GM21390 (cell line): ENCODE results near the gene FAM81A.

ENCODE experiments used
- ATAC-seq: cut with Tn5 transposase; IDR thresholded peaks from one replicate; pipeline ENCODE4 v1.9.1; 2021; ENCODE audit not compliant: unreplicated experiment

Gene FAM81A

DNA sequence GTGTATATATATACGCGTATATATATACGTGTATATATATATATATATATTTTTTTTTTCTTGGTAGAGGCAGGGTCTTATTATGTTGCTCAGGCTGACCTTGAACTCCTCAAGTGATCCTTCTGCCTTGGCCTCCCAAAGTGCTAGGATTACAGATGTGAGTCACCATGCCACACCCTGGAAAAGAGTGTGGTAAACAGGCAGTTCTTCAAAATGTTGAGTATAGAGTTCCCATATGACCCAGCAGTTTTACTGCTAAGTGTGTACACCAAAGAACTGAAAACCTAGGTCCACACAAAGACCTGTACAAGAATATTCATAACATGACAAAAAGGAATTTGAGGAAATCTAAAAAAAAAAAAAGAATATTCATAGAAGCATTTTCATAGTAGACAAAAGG lies 101.8 kb downstream of the FAM81A start:
- no peak for ATAC-seq

DNA sequence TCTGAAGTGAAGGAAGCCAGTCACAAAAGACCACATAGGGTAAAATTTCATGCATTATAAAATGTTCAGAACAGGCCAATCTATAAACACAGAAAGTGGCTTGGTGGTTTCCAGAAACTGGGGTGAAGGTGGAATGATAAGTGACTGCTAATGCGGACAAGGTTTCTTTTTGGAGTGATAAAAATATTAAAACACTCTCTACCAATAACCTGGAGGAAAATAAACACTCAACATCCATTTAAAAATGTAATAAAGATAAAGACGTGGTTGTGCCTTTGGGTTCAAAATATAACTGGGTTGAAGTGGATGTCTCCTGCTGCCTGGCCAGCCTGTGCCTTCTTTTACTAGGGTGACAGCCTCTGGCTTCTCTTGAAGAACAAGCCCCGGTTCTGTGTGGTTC lies 102.7 kb downstream of the FAM81A start:
- no peak for ATAC-seq

DNA sequence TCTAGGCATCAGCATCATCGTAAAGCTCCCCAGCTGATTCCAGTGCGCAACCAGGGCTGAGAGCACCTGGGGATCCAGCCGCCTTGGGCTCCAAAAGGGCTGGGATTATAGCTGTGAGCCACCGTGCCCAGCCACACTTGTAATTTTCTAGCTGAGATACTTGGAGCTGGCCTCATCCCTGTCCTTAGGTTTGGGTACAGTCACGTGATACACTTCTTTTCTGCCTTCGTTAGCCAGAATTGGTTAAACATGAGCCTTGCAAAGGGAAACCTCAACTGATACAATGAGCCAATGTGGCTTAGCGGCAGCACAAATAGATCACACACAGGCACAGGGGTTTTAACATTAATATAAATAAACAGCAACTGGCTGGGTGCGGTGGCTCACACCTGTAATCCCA lies 103.8 kb downstream of the FAM81A start:
- no peak for ATAC-seq

DNA sequence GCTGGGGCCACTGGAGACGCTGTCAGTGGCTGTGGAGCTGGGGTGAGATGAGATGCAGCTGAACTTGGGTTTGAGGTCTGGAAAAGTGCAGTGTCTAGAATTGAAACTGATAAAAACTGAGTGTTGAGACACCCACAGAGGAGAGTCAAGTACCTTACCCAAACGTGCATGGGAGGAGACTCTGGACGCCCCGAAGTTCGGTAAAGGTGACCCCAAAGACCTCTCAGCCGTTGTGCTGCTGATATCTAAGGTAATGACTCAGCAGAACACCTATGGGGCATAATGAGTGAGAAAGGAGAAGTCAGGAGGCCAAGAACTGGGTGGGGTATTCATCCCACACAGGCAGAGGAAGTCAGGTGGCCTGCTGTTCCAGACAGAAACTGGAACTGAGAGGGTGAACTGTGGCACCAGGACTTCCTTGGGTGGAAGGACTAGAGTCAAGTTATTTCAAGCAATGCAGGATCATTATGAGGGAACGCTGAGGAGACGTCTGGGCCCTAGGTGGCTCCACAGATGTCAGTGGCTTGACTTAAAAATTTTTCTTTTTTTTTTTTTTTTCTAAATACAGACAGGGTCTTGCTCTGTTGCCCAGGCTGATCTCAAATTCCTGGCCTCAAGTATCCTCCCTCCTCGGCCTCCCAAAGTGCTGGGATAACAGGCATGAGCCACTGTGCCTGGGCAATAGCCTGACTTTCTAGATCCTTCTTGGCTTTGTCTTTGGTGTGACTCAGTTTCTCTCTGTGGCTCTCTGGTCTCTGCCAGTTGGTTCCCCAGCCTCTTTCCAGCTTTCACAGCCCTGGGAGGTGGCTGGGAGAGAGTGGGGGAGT lies 105.9 kb downstream of the FAM81A start:
- ATAC-seq, result peak; percentile 86

DNA sequence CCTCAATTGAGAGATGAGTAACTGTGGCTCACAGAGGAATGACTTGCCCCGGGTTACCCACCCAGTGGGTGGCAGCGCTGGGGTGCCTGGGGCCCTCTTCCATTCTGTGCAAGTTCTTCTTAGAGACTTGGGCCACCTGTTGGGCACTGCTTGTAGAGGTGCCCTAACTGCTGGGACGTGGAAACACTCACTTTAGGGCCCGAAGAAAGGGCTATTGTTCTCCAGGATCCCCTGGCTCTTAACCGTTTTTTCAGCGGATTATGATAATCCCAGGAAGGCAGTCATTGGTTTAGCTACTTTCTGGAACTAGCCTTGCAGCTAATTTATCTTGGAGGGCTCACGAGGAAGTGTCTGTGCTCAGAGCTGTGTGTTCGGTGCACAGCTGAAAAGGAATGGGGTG lies 107.6 kb downstream of the FAM81A start:
- no peak for ATAC-seq

DNA sequence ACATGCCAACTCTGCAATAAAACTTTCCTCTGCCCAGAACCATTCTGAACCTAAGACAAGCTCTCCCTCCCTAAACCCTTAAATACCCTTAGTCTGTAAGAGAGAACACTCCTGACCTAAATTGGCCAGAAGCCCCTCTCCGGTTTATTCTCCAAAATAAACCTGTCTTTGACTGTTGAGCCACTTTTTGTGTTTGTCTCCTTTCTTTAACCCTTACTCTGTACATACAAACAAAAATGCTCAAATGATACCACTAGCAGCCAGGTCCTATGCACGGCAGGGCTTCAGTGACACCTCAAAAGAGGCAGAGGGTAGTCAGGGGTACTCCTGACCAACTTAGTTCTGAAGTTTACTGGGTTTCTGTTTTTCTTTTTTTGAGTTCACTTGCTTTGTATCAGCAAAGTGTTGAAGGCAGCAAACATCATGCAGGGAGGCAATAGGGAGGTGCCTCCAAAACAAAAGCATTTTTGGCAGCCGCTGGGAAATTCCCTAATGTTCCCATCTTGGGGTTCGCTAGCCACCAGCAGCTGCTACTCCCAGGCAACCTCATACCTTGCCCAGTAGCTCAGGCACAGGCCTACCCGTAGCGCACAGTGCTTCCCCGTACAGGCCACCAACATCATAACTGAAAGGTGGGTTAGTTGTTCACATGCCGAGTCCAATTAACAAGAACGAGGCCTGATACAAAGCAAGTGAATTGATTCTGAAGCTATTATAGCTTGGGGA lies 110.7 kb downstream of the FAM81A start:
- ATAC-seq, result no peak

DNA sequence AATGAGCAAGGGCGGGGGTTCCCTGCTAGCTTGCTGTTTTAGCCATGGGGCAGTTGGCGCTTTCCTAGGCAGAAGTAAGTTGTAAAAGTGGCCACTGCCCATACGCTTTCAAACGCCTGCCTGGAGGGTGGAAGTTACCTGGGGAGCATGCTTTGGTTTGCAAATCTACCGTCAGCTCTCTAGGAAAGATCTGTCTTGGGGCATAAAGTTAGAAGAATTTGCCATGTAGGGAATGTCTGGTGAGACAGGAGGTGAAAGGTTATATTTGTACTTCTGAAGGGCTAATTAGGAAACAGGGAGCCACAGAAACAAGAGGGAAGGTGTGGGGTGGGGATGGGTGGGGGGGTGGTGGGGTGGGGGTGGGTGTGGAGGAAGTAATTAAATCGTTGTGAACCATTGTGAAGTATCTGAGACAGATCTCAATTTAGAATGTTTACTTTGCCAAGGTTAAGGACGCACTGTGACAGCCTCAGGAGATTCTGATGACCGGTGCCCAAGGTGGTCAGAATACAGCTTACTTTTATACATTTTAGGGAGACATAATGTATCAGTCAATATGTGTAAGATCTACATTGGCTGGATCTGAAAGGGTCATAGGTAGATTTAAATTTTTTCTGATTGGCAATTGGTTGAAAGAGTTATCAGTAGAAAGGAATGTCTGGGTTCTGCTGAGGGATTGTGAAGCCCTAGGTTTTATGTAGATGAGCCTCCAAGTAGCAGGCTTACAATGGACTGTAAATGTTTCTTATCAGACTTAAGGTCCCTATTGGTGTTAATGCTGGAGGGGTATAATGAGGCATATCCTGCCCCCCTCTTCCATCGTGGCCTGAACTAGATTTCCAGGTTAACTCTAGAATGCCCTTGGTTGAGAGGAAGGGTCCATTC lies 111.6 kb downstream of the FAM81A start:
- no peak for ATAC-seq

DNA sequence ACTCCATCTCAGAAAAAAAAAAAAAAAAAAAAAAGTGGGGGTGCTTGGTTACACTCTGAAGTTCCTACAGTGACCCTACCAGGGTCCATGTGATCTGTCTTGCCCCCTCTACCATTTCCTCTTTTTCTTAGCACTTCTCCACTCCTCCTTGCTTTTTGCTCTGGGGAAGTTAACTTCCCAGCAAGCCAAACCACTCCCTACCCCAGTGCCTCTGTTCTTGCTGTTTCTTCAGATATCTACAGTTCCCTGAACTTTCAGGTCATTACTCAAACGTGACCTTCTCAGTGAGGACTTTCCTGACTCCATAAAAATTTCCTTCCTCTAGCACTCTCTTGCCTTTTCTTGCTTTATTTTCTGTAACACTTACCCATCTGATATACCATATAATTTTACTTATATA lies 112.5 kb downstream of the FAM81A start:
- no peak for ATAC-seq

DNA sequence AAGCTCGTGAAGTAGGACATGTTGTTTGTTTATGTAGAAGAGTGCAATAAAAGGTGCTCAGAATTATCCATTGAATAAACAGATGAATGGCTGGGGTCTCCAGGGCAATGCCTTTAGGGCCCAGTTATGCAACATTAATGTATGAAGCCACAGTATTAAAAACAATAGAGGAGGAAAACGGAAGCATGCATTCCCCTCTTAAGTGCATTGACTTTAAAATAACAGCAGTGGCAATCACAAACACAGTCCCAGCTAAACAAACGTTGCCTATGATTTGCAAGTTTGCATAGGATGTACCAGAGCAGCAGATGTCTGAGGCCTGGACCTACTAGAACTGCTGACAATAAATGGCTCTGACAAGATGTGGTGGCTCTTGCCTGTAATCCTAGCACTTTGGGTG lies 113.0 kb downstream of the FAM81A start:
- ATAC-seq, result no peak

DNA sequence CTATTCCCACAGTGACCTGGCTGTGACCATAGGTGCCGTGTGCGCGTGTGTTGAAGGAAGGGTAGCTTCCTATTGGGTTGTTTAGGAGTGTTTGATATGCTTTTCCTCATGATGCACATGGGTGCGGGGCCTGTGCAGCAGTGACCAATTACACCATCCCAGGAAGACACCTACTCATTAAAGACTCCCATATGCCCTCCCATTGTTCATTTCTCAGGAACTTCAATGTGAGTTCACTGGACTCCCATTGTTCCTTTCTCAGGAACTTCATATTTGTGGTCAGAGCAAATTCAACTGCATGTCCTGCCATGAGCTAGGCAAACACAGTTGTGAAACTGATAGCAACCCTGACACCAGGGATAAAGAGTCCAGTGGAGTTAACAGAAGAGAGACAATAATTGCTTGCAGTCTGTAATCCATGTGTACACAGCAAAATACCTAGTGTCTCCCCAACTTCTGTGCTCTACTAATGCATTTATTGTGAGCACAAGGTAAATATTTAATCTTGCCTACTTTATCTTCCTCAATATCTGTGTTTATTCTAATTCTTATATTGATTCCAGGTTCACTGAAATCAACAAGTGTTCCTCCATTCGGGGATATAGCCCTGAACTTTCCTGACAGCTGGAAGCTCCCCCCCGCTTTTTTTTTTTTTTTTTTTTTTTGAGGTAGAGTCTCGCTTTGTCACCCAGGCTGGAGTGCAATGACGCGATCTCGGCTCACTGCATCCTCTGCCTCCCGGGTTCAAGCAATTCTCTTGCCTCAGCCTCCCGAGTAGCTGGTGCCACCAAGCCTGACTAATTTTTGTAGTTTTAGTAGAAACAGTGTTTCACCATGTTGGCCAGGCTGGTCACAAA lies 116.1 kb downstream of the FAM81A start:
- ATAC-seq, result no peak

DNA sequence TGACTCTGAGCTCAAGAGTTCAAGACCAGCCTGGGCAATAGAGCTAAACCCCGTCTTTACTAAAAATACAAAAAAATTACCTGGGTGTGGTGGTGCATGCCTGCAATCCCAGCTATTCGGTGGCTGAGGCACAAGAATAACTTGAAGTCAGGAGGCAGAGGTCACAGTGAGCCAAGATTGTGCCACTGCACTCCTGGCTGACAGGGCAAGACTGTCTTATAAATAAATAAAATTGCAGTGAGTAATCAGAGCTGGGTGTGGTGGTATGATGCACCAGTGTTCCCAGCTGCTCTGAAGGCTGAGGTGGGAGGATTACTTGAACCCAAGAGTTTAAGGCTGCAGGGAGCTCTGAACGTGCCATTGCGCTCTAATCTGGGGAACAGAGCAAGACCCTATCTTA lies 117.7 kb downstream of the FAM81A start:
- ATAC-seq, result no peak

DNA sequence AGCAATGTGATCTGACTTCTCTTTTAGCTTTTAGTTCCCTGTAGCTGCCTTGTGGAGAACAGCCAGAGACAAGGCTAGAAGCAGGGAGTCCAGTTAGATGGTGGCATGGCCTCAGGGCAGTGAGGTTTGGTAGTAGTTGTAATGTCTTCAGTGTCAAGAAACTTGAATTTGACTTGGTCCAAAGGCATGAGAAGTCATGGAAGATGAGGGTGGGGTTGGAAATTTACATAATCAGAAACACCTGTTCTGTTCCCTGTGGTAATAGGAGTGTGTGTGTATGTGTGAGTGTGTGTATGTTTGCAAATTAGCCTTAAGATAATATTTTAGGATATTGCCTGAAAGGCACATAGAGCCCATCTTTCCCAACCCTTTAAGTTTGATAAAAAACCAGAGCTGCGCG lies 118.4 kb downstream of the FAM81A start:
- no peak for ATAC-seq

DNA sequence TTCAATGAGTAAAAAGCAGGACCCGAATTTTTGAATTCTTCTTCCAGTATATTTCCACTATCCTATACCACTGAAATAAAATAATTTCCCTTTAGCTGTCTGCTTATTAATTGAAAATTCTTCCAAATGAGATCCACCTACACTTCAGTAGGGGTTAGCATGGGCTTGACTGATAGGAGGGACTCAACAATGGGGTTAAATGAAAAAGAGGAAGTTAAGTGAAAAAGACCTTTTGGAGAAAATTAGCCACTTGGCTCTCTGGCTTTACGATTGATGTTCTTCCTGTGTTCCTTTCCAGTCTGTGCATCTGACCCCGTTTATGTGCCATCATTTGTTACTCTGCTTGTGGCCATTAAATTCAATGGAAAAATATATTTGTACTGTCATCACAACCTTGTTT lies 119.6 kb downstream of the FAM81A start:
- ATAC-seq, result no peak

DNA sequence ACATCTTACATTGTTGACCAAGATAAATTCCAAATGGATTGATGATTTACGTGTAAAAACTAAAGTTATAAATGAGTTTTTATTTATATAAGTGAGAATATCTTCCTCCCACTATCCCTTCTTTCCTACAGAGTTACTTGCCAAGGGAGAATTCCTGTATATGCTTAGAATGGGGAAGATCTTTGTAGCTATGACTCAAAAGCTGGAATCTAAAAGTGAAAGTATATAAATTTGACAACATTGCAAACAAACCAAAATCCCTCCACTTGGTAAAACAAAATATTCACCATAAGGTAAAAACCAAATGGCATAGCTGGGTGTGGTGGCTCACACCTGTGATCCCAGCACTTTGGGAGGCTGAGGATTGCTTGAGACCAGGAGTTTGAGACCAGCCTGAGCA lies 120.9 kb downstream of the FAM81A start:
- ATAC-seq, result no peak

DNA sequence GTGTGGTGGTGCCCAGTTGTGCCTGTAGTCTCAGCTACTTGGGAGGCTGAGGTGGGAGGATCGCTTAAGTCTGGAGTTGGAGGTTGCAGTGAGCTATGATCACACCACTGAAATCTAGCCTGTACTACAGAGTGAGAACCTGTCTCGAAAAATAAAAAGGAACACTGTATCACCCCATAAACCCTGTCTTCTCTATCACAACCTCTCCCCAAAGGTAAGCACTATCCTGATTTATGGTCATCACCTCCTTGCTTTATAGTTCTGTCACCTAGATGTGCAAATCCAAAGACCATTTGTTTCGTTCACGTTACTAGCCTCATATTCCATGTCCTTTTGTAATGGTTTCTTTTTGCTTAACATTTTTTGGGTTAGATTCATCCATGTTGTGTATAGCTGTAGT lies 123.6 kb downstream of the FAM81A start:
- ATAC-seq, result no peak

DNA sequence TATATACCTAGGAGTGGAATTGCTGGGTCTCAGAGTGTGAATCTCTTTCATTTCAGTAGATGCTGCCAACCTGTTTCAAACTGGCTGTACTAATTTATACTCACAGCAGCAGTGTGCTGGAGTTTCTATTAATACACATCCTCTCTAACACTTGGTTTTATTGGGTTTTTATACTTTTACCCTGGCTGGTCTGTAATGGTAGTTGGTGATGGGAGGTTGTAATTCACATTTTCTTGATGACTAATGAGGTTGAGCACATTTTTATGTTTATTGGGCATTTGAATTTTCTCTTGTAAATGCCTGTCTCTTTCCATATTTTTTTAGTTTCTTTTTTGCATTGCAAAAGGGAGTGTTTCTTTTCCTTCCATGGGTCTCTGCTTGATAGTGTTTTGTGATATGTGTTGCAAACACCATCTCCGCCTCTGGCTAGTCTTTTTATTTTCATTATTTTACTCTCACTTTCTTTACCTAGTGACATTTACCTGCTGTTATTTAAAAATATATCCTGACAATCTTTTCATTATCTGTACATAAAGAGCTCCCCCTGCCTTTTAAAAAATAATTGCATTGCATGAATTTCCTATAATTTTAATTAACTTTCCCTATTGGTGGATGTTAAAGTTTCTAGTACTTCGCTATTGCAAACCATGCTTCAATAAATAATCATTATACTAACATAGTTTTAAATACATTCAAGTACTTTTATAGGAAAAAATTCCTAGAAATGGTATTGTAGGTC lies 124.6 kb downstream of the FAM81A start:
- ATAC-seq, result no peak

DNA sequence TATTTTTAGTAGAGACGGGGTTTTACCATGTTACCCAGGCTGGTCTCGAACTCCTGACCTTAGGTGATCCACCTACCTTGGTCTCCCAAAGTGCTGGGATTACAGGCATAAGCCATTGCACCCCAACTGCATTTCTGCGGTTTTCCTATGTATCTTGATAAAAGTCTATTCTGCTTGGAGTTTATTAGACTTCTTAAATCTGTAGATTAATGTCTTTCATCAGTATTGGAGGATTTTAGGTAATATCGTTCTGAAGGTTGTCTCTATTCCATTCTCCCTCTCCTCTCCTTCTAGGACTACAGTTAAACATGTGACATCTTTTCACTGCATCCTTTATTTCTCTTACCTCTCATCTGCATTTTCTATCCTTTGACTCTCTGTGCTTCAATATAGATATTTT lies 127.3 kb downstream of the FAM81A start:
- ATAC-seq, result no peak

DNA sequence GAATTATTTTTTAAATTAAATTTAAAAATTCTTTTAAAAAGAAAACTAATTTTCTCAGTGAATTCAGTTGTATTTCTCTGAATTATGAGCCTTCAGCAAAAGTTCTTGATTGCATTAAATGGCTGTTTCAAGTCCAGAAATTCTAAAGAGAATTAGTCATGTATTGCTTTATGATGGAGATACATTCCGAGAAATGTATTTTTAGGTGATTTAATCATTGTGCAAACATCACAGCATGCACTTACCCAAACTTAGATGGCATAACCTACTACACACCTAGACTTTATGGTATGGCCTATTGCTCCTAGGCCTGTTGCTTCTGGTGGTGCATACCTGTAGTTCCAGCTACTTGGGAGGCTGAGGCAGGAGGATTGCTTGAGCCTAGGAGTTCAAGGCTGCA lies 129.3 kb downstream of the FAM81A start:
- no peak for ATAC-seq

DNA sequence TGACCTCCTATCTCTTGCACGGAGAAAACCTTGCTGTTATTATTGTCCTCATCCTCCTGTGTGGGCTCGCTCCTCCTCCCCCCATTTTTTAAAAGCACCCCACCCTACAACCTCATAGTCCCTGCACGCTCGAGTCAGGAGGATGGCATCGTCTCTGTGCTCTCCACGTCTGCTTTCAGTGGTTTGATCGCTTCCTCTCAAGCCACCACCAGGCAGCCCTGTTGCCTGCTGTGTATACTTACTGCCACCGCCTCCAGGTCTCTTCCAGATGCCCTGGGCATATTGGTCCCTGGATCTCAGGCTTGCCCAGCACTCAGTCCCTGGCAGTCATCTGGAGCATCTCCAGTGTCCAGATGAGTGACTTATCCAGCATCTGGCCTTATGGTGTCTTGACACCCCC lies 131.5 kb downstream of the FAM81A start:
- ATAC-seq, result no peak

DNA sequence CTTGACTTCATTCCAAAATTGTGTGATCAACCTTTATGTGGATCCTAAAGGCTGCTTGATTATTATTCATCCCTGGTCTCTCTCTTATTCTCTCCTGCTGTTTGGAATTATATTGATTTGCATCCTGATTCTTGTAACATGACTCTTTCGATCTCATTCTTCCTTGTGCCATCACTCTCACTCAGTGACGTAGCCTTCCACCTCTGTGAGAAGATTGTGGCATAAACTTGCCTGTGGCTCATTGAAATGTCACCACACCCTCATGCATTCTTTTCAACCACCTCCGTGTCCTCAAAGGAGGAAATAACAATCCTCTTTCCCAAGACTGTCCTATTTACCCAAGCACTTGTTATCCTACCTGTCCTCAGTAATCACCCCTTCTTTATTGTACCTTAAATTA lies 132.3 kb downstream of the FAM81A start:
- ATAC-seq, result no peak
